Measurements from ENCODE around the gene FARP1.
"Not testable (repeated sequence)": the region's sequence is repeated elsewhere in the genome, so short reads cannot be mapped to it uniquely, and the experiment has no call there.

The FARP1 gene

DNA sequence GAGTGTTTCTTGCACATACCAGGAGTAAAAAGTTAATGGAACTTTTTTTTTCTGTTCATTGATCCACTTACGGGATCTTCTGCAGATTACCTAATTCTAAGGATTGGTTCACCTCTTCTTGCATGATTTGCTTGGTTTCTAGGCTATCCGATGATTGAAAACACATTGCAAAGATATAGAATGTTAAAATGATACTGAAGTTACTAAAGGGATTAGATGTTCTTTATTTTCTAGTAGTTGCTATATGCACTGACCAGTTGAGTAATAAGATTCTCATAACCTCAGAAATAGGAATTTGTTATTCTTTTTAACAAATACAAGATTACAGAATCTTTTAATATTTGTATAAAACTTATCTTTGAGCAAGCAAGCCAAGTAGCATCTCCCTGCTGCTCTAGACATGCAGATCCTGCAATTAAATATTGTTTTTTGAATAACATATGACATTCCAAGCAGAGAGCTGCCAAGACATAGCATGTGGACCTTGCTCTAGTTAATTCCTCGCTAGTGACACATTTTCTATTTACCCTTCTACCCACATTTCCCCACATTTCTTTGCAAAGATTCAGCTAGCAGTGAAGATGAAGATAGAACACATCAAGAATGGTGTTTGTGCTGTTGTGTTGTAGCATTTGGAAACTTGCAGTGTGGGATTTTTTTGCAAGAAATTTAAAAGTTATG, 85.9 kb downstream of the FARP1 start:
- no peak for DNase-seq (ENCODE audit: low read depth in 3 of 3)

DNA sequence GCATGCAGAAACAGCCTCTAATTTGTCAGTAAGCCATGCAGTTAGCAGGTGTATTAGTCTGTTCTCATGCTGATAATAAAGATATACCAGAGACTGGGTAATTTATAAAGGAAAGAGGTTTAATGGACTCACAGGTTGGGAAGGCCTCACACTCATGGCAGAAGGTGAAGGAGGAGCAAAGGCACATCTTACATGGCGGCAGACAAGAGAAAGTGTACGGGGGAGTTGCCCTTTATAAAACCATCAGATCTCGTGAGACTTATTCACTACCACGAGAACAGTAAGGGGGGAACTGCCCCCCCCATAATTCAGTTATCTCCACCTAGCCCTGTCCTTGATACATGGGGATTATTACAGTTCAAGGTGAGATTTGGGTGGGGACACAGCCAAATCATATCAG, 87.9 kb downstream of the FARP1 start:
- not testable (repeated sequence) for DNase-seq (ENCODE audit: low read depth in 3 of 3)

DNA sequence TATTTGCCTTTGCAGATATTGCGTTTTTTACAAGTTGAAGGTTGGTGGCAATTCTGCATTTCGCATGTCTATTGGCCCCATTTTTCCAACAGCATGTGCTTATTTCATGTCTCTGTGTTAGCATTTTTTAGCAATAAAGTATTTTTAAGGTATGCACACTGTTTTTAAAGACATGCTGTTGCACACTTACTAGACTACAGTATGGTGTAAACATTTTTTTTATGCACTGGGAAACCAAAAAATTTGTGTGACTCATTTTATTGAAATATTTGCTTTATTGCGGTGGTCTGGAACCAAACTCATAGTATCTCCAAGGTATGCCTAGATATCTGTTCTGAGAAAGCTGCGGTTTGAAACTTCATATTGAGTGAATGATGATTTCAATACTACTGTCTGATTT, 89.6 kb downstream of the FARP1 start:
- no peak for DNase-seq (ENCODE audit: low read depth in 3 of 3)

GRCh38 chr13:98233127-98233526, 90.2 kb downstream of the FARP1 start:
- DNase-seq (ENCODE audit: low read depth in 3 of 3): no peak

DNA sequence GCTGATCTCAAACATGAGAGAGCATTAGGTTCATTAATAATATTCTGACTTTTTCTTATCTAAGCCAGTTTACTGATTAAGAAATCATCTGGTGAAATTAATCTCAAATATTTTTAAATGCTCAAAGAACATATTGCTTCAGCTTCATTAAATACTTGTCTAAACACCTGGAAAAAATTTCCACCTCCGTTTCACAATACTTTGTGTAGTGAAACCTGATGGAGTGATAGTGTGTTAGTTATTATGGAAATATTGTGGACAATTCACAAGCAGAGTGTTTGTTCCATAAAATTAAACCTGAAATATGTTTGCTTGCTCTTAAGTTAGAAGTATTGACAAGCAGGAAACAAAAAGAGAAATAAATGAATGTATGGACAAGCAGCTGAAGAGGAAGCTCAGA, 91.5 kb downstream of the FARP1 start:
- DNase-seq (ENCODE audit: low read depth in 3 of 3): no peak

DNA sequence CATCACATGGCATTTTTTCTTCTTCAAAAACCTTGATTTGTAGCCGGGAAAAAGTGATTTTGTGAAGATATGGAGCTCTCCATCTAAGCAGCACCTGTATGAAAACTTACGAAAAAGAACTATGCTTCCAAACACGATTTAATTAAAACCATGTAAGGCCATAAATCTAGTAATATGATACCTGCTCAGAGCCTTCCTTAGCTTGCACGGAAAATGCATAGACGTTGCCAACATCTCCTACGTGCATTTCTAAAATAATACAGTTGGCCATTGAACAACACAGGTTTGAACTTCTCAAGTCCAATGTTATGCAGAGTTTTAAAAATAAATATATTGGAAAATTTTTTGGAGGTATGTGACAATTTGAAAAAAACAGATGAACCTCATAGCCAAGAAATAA, 93.3 kb downstream of the FARP1 start:
- no peak for DNase-seq (ENCODE audit: low read depth in 3 of 3)

GRCh38 chr13:98237331-98237730, 94.4 kb downstream of the FARP1 start:
- no peak for DNase-seq (ENCODE audit: low read depth in 3 of 3)

- DNase-seq (ENCODE audit: low read depth in 3 of 3): no peak
Observed at GRCh38 chr13:98239162-98240076, 96.5 kb downstream of the FARP1 start.

GRCh38 chr13:98240135-98240534, 97.2 kb downstream of the FARP1 start:
- no peak for DNase-seq (ENCODE audit: low read depth in 3 of 3)

- no peak for DNase-seq (ENCODE audit: low read depth in 3 of 3)
Observed at GRCh38 chr13:98240974-98241373, 98.1 kb downstream of the FARP1 start.

DNA sequence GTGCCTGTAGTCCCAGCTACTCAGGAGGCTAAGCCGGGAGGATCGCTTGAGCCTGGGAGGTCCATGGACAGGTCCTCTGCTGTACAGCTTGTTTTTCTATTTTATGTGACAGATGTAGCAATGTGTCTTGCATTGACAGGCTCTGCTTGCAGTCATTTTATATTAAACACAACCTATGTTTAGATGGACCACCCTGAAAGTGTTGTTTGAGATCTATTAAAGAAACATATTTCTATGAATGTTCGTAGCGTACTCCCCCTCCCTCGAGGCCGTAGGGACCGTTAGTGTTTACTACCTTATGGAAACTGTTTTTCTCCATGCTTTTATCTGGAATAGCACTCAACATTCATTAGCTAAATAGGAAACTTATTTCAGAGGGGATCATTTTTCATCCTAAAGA, 99.1 kb downstream of the FARP1 start:
- DNase-seq (ENCODE audit: low read depth in 3 of 3): no peak

DNA sequence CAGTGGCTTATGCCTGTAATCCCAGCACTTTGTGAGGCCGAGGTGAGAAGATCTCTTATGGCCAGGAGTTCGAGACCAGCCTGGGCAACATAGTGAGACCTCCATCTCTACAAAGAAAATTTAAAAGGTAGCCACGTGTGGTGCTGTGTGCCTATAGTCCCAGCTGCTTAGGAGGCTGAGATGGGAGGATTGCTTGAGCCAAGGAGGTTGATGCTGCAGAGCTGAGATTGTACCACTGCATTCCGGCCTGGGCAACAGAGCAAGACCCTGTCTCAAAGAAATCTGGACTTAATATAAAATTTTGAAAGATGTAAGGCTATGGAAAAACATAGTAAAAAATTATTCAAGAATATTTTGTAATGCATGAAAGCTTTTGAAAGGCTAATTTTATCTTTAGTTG, 99.5 kb downstream of the FARP1 start:
- no peak for DNase-seq (ENCODE audit: low read depth in 3 of 3)

- no peak for DNase-seq (ENCODE audit: low read depth in 3 of 3)
Observed at GRCh38 chr13:98243929-98244272, 101.0 kb downstream of the FARP1 start.

DNA sequence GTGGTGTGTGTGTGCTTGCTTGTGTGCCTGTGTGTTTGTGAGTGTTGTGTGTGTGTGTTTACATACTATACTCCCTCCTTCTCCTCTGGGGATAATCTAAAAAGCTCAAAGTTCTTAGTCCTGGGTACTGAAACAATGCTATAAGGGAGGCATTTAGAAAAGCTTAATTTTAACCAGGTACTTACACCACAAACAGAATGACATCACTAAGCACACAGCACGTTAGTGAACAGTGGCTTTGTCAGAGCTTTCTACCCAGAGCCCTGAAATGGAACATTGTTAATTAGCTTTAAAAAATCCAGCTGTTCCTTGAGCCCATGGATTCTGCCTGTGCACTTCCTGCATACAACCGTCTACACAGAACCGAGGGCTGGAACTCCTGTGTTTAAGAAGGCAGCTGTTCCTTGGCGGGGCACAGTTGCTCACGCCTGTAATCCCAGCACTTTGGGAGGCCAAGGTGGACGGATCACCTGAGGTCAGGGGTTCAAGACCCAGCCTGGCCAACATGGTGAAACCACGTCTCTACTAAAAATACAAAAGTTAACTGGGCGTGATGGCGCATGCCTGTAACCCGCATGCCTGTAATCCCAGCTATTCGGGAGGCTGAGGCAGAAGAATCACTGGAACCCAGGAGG, 103.8 kb downstream of the FARP1 start:
- no peak for DNase-seq (ENCODE audit: low read depth in 3 of 3)

DNA sequence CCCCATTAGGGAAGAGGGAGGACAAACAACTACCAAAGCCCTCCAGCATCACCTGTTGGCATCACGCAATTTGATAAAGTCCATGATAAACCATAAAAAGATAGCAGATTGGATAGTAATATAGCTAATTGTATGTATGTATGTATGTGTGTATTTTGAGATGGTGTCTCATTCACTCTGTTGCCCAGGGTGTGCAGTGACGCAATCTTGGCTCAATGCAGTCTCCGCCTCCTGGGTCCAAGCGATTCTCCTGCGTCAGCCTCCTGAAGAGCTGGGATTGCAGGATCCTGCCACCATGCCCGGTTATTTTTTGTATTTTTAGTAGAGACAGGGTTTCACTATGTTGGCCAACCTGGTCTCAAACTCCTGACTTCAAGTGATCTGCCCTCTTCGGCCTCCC, 108.8 kb downstream of the FARP1 start:
- no peak for DNase-seq (ENCODE audit: low read depth in 3 of 3)

DNA sequence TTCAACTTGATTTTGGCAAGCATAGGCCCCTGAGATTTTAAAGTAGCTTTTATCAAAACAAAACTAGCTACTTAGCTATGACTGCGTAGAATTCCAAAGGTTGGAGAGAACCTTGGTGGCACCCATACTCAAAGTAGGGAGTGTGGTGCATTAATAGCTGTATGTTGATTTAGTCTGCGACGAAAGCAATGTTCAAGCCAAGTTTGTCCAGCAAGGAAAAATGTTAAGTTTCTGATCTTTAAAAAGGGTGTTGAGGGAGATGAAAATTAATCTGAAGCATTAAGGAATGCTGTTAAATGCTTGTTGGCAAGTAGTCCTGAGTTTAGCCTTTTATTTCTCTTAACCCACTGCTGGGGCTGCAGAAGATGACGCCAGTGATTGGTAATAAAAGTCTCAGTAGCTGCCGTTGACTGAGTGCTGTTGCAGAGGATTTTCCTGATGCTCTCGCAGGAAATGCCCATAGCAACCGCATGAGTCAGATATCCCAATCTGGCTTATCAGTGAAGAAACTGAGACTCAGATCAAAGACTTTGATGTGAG, 110.1 kb downstream of the FARP1 start:
- no peak for DNase-seq (ENCODE audit: low read depth in 3 of 3)

DNA sequence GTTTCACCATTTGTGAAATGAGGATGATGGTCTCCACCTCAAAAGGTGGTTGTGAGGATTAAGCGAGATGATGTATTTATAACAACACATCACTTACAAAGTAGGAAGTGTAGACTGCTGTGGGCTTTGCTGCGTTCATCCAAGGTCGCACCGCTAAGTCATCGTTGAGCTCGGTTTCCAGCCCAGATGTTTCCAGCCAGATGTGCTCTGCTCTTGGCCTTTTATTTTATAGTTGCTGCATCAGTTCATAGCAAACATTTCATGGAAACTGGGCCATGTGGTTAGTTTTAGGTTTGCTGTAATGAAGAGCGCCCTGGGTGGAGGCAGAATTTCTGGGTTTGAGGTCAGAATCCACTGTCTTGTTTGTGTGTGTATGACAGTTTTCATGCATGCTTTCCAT, 110.6 kb downstream of the FARP1 start:
- no peak for DNase-seq (ENCODE audit: low read depth in 3 of 3)

DNA sequence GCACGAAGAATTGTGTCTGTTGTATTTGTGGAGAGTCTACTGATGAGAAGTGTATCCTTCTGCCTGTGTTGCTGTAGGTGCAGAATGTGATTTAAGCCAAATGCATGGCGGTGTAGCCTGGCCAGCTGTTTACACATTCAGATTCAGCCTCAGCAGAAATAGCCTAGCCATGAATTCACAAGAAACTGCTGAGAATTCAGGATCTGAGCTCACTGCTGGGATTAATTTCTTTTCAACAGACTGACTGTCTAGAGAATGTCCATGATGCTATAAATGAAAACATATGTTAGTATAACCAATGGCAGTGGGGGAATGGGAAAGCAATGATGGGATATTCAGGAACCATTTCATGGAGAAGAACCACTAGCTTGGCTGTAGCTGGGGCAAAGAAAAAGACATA, 111.6 kb downstream of the FARP1 start:
- DNase-seq (ENCODE audit: low read depth in 3 of 3): no peak

DNA sequence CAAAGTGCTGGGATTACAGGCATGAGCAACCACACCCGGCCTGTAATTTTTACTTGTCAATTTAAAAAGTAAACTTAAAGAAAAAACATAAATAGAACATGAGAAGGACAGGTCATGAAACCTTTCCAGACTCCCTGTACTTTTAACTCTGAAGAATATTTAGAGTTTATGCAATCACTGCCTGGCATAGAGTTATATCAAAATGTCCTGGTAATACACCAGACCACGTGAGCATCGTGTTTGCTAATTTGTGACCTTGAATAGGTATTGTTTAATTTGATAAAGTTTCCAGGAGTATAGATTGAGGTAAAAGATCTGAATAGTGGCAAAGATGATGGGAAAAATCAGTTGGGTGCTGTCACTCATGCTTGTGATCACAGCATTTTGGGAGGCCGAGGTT, 115.3 kb downstream of the FARP1 start:
- DNase-seq (ENCODE audit: low read depth in 3 of 3): no peak

DNA sequence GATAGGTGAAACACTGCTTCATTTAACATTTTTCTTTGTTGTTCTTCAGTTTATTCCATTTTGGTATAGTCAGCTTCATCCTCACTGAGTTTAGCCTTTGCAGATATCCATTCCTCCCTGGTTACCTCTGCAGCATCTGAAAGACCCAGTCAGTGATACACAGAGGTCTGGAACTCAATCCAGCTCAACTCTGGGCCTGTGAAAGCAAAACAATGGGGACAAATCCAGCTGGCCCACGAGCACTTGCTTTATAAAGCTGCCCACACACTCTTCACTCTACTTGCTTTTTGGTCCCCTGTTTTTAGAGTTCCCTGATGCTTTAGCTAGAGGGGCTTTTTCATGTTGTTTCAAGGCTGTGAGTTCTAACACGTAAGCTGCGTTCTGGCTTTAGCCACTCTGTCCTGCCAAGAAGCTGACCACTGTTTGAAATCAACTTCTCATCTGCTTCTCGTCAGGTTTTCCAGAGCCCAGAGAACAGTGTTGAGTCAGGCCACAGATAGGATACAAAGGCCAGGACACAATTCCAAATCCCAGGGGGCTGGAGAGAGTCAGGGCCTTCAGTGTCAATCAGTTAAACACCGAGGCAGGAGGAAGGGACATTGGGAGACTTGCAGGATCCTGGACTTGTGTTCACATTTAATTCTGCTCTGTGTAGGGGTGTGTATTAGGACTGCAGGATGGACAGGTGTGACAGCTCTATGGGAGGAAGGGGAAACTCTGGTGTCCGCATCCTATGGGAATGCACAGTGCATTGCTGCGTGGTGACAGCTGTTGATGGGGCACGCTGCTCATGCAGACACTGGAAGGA, 117.7 kb downstream of the FARP1 start:
- no peak for DNase-seq (ENCODE audit: low read depth in 3 of 3)

GRCh38 chr13:98261165-98261702, 118.3 kb downstream of the FARP1 start:
- DNase-seq (ENCODE audit: low read depth in 3 of 3): no peak

- DNase-seq (ENCODE audit: low read depth in 3 of 3): no peak
Observed at GRCh38 chr13:98262292-98262691, 119.4 kb downstream of the FARP1 start.
